Measurements from ENCODE around the gene RNF4. TPM values are rescaled to one million over a fixed set of nuclear protein-coding genes. Genes with fewer than 3 reads are reported as not detected.

The RNF4 gene
- total RNA-seq, 2 experiments from 2014 or later: 106 to 113 TPM

DNA sequence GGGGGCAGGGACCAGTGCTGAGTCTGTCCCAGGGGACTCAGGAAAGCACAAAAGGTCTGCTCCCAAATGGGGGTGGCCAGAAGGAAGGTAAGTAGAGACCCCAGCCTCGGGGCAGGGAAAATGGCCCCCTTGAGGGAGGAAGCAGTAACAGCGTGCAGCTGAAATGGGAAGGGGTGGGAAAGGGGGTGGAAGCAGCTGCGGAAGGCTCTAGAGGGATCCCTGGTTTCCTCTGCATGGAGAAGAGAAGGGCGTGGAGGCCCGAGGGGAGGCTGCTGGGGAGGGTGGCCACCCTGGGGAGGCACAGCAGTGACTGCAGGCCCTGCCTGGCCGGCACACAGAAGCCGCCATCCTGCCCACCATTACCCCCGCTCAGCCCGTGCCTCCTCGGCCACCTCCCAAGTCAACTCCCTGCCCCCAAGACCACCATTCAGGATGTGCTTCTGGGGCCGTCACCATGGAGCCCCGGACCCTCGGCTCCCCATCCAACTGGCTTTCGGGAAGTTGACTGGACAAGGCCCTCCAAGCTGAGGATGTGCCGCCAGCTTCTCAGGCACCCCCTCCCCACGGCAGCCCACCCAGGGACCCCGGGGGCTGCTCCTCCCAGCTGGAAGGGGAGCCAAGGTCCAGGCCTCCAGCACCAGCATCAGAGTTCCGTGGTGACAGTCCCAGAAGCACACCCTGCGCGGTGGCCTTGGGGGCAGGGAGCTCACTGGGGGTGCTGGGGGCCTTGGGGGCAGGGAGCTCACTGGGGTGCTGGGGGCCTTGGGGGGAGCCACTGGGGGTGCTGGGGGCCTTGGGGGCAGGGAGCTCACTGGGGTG lies 26.5 kb upstream of the RNF4 start:
- DNase-seq: no peak
- ChIA-PET CTCF (interaction anchor here (1.0 to 2.5 kb wide), 18 partner anchors 10 to 222 kb away, joined by 3 to 19 read pairs (median 5); partner anchors contain the start of genes CFAP99, RNF4 and ZFYVE28), POLR2A (interaction anchor here (0.8 to 1.6 kb wide), 3 partner anchors 22 to 26 kb away, joined by 3 to 7 read pairs (median 3); partner anchors contain the start of gene RNF4)
- no peak overlapping the region for H3K4me3 Mint-ChIP-seq
- H3K9me3 Mint-ChIP-seq: no peaks in the 10 kb centered on the region
- peaks cover 5% of the 10 kb centered on the region for H3K4me1 Mint-ChIP-seq
- no peaks in the 10 kb centered on the region for H3K27me3 Mint-ChIP-seq
- H3K27ac Mint-ChIP-seq: no peak overlapping the region
- no peaks in the 10 kb centered on the region for H3K36me3 Mint-ChIP-seq (ENCODE audit: low read depth)

DNA sequence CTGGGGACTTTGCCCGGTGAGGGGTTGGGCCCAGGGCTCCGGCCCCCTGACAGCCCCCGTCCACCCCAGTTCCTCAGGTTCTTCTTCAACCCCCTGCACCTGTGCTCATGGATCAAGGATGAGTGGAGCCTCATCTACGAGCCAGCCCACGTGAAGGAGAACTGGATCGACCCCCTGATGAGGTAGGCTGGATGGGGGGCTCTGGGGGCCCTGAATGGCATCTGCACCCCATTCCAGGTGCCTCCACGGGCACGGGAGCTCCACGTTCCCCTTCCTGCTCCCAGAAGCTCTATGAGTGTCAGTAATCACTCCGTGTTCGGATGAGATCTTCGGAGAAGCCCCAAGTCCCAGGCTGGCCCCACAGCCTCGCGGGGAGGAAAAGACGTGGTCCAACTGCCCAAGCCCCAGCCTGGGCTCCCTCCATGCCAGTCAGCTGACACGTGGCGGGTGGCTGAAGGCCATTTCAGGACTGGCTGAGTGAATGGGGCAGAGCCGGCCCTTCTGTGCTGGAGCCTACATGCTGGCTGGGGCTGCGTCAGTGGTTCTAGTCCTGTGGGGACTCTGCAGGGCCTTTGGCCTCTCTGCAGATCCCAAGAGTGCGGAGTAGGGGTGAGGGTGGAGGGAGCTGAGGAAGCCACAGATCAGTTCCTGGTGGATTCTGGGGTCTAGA lies 25.7 kb upstream of the RNF4 start:
- no peak for DNase-seq
- POLR2A ChIA-PET: interaction anchor here (0.8 kb wide), 1 partner anchor 23 kb away, joined by 3 read pairs; no protein-coding TSS in a partner anchor
- CTCF ChIA-PET: interaction anchor here (1.0 to 2.3 kb wide), 4 partner anchors 22 to 223 kb away, joined by 3 to 5 read pairs (median 4); partner anchors contain the start of genes CFAP99 and ZFYVE28
- H3K36me3 Mint-ChIP-seq (ENCODE audit: low read depth): no peaks in the 10 kb centered on the region
- H3K4me1 Mint-ChIP-seq: peaks cover 5% of the 10 kb centered on the region
- H3K4me3 Mint-ChIP-seq: no peak overlapping the region
- no peaks in the 10 kb centered on the region for H3K27me3 Mint-ChIP-seq
- H3K9me3 Mint-ChIP-seq: no peaks in the 10 kb centered on the region
- no peak overlapping the region for H3K27ac Mint-ChIP-seq

DNA sequence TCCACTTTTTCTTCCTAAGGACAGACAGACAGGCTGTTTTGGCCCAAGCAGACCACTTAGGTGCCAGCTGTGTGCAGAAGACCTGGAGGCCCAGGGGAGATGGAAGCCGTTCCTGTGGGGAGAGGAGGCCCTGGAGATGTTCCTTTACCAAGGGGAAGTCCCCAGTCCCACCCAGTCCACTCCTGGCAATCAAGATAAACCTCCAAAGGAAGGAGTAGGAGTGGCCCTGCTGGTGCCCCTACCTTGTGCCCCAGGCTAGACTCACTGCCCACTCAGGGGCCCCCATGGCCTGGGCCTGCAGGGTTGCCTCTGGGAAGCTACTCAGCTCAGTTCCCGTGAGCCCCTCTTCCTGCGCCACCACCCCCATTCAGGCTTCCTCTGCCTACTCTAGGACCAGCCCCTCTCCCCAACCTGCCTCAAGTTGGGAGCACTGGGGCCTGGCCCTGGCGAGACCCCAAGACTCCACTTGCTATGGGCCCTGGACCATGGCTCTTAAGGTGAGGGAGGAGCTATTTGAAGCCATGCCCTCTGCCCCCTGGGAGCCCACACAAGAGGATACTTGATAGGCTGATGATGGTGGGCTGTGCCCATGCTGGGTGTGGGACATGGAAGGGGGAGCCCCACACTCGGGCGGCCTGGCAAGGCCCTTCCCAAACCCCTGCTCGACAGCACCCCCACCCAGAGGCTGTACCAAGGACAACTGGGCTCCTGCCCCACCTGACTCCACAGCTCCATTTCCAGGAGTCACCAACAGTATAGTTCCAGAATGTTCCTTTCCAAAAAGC lies 24.8 kb upstream of the RNF4 start:
- H3K9me3 Mint-ChIP-seq: no peaks in the 10 kb centered on the region
- H3K4me3 Mint-ChIP-seq: no peak overlapping the region
- CTCF ChIA-PET: interaction anchor here (0.5 to 2.3 kb wide), 4 partner anchors 23 to 224 kb away, joined by 3 to 5 read pairs (median 4); no protein-coding TSS in a partner anchor
- peaks cover 5% of the 10 kb centered on the region for H3K4me1 Mint-ChIP-seq
- DNase-seq: no peak
- H3K36me3 Mint-ChIP-seq (ENCODE audit: low read depth): no peaks in the 10 kb centered on the region
- no peaks in the 10 kb centered on the region for H3K27me3 Mint-ChIP-seq
- POLR2A ChIA-PET: interaction anchor here (1.0 to 1.5 kb wide), 3 partner anchors 24 to 436 kb away, joined by 3 to 5 read pairs (median 3); partner anchors contain the start of genes NELFA and RNF4
- H3K27ac Mint-ChIP-seq: no peak overlapping the region

DNA sequence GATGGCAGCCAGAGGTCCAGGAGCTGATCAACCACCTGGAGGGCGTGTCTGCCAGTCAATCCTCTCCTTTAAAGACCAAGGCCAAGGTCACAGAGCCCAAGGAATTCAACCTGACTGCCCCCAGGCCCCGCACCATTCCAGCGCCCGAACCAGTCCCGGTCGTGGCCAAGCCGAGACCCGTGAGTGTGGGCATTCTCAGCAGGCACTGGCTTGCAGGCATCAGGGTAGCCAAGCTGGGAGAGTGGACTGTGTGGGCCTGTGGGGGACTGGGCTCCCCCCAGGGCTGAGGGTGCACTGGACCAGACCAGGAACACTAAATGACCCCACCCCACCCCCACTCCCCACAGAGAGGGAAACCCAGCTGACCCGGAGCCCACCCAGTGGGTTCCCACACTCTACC lies 23.8 kb upstream of the RNF4 start:
- H3K4me1 Mint-ChIP-seq: peaks cover 5% of the 10 kb centered on the region
- H3K36me3 Mint-ChIP-seq (ENCODE audit: low read depth): no peaks in the 10 kb centered on the region
- no peak overlapping the region for H3K27ac Mint-ChIP-seq
- no peaks in the 10 kb centered on the region for H3K27me3 Mint-ChIP-seq
- DNase-seq: no peak
- POLR2A ChIA-PET: interaction anchor here (1.5 kb wide), 1 partner anchor 437 kb away, joined by 3 read pairs; the partner anchor contains the start of gene NELFA
- H3K9me3 Mint-ChIP-seq: no peaks in the 10 kb centered on the region
- CTCF ChIA-PET: interaction anchor here (0.7 kb wide), 1 partner anchor 225 kb away, joined by 3 read pairs; no protein-coding TSS in a partner anchor
- H3K4me3 Mint-ChIP-seq: no peak overlapping the region

DNA sequence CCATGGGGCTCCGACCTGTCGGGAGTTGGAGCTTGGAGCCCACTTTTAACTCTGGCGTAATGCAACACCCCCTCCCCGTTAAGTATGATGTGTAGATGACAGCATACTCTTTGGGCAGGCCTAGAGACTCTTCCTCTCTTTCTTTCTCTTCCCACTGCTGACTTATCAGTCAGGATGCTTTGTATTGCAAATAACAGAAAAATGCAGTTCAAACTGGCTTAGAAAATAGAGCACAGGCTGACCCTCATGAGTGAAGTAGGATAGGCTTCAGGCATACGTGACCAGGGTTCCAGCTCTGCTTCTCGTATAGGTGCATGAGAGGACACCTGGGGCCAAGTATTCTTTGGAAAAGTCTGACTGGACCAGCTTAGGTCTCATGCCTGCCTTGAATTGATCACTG lies 23.3 kb upstream of the RNF4 start:
- no peaks in the 10 kb centered on the region for H3K36me3 Mint-ChIP-seq (ENCODE audit: low read depth)
- no peak overlapping the region for H3K4me3 Mint-ChIP-seq
- POLR2A ChIA-PET: no interaction called here
- peaks cover 5% of the 10 kb centered on the region for H3K4me1 Mint-ChIP-seq
- CTCF ChIA-PET: interaction anchor here (0.7 kb wide), 1 partner anchor 226 kb away, joined by 3 read pairs; no protein-coding TSS in a partner anchor
- H3K9me3 Mint-ChIP-seq: no peaks in the 10 kb centered on the region
- no peak overlapping the region for H3K27ac Mint-ChIP-seq
- H3K27me3 Mint-ChIP-seq: no peaks in the 10 kb centered on the region
- no peak for DNase-seq

DNA sequence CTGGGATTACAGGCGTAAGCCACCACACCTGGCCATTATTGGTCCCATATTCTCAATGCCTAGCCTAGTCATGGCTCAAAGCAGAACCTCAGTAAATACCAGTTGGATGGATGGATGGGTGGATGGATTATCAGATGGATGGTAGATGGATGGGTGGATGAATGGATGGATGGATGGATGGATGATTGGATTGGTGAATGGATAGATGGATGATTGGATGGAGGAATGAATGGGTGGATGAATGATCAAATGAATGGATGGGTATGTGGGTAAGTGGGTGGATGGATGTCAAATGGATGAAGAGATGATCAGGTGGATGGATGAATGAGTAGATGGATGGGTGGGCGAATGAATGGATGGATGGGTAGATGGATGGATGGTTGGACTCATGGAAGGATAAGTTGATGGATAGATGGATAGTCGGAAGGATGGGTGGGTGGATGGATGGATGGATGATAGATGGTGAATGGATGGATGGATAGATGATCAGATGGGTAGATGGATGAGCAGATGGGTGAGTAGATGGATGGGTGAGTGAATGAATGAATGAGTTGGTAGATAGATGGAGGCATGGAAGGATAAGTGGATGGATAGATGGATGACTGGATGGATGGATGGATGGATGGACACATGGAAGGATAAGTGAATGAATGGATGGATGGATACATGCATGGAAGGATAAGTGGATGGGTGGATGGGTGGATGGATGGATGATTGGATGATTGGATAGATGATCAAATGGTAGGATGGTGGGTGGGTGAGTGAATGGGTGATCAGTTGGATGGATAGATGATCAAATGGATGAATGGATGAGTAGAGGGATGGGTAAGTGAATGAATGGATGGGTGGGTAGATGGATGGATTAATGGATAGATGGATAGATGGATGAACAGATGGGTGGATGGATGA lies 22.0 kb upstream of the RNF4 start:
- Mint-ChIP-seq H3K4me1 (no peaks in the 10 kb centered on the region), H3K9me3 (no peaks in the 10 kb centered on the region), H3K4me3 (no peak overlapping the region), H3K36me3 (ENCODE audit: low read depth) (no peaks in the 10 kb centered on the region), H3K27me3 (peaks cover 2% of the 10 kb centered on the region), H3K27ac (no peak overlapping the region)
- ChIA-PET POLR2A (no interaction called here), CTCF (no interaction called here)
- DNase-seq: no peak

DNA sequence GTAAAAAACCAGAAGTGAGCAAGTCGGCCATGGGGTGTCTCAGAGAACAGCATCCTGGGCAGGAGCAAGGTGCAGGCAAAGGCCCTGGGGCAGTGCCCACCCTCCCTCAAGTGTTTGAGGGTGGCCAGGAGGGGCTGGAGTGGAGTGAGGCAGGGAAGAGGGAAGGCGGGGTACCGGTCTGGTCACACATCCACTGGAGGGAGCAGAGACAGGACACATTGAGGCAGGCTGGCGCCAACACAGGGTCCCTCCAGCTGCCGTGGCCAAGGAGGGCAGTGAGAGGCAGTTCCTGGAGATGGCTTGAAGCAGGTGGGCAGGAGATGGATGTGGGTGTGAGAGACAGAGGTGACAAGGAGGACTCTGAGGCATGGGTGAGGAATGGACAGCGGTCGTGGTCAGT lies 20.3 kb upstream of the RNF4 start:
- POLR2A ChIA-PET: interaction anchor here (1.4 kb wide), 1 partner anchor 228 kb away, joined by 3 read pairs; no protein-coding TSS in a partner anchor
- H3K27ac Mint-ChIP-seq: no peak overlapping the region
- H3K36me3 Mint-ChIP-seq (ENCODE audit: low read depth): no peaks in the 10 kb centered on the region
- peaks cover 2% of the 10 kb centered on the region for H3K27me3 Mint-ChIP-seq
- no peaks in the 10 kb centered on the region for H3K9me3 Mint-ChIP-seq
- no peaks in the 10 kb centered on the region for H3K4me1 Mint-ChIP-seq
- no peak overlapping the region for H3K4me3 Mint-ChIP-seq
- no peak for DNase-seq
- CTCF ChIA-PET: no interaction called here

DNA sequence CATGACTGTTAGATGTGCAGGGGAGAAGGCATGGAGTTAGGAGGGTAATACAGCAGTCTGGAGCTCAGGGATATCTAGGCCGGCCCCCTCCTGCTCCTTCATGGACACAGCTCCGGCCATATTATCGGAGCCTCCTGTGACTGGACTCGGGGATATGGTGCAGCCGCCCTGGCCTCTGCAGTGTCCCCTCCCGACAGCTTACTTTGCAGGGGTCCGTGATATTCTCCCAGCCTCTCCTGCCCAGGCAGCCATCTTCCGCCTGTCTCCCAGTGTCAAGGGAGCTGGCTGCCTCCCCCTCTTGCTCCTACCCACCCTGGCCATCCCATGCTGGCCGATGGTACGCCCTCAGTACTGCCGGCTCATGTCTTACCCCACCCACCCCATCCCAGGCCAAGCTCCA lies 19.9 kb upstream of the RNF4 start:
- Mint-ChIP-seq H3K4me3 (no peak overlapping the region), H3K27ac (no peak overlapping the region), H3K36me3 (ENCODE audit: low read depth) (no peaks in the 10 kb centered on the region), H3K9me3 (no peaks in the 10 kb centered on the region), H3K4me1 (no peaks in the 10 kb centered on the region), H3K27me3 (peaks cover 2% of the 10 kb centered on the region)
- ChIA-PET POLR2A (interaction anchor here (1.4 kb wide), 1 partner anchor 229 kb away, joined by 3 read pairs; no protein-coding TSS in a partner anchor), CTCF (no interaction called here)
- no peak for DNase-seq

DNA sequence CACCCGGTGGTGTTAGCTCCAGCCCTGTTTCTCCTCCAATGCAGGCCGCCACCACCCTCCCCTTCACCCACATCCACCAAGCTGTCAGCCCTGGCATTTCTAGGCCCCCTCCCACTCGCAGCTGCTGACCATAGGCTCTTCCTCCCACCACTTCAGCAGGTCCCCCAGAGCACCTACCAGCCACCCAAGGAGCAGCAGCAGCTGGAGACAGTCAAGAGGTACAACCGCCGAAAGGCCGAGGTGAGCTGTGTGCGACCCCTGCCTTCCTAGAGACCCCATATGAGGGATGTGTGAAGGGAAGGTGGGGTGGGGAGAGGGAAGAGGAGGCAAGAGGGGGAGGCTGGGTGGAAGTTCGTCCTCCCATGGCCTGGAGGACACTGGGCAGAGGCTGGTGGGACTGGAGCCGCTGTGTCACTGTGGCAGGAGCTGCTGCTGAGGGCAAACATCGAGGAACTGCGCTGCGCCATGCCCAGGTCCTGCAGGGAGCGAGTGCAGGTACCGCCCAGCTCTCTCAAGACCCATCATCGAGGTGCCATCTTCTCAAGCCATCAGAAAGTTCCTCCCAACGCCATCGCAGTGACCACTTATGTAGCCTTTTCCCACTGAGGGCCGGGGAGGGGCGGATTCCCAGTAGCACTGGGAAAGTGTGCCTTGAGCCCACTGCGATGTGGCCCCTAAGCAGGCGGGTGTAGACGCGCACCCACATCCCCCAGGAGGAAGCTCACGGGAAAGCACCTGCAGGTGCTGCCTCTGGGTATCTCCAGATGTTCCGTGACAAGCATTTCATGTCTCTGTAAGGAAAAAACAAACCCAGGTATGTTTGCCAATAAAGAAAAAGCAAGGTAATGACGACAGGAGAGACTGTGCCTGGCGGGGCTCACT lies 19.2 kb upstream of the RNF4 start:
- Mint-ChIP-seq H3K27ac (no peak overlapping the region), H3K4me3 (no peak overlapping the region), H3K27me3 (peaks cover 2% of the 10 kb centered on the region), H3K4me1 (no peaks in the 10 kb centered on the region), H3K9me3 (no peaks in the 10 kb centered on the region), H3K36me3 (ENCODE audit: low read depth) (no peaks in the 10 kb centered on the region)
- DNase-seq: no peak
- CTCF ChIA-PET: no interaction called here
- POLR2A ChIA-PET: interaction anchor here (0.8 to 1.4 kb wide), 2 partner anchors 223 to 229 kb away, joined by 3 read pairs; no protein-coding TSS in a partner anchor

DNA sequence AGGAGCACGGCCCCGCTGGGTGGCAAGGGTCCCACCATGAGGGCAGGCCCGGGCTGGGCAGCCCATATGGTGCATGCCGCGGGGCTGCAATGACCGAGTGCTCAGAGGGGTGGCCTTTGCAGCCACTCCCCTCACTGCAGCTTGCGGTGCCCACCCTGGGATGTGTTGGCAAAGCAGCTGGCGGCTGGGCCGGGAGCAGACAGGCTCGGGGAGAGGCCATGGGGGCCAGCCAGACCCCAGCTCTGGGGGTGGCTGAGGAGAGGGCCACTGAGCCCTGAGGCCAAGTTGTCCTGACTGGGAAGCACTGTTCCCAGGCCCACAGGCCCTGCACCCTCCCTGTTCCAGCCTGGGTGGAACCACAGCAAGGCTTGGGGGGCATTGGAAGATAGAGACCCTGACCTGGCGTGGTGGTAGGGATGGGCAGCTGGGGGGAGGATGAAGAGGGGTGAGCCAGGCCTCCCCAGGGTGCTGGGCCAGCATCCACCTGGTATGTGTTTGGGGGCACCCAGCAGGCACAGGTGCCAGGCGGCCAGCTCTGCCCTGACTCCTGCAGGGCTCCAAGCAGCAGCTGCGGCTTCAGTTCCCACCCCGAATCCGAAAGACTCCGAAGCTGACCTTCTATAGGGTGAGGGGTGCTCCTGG lies 18.4 kb upstream of the RNF4 start:
- peaks cover 2% of the 10 kb centered on the region for H3K27me3 Mint-ChIP-seq
- DNase-seq: no peak
- no peak overlapping the region for H3K27ac Mint-ChIP-seq
- H3K9me3 Mint-ChIP-seq: no peaks in the 10 kb centered on the region
- H3K4me3 Mint-ChIP-seq: no peak overlapping the region
- no peaks in the 10 kb centered on the region for H3K36me3 Mint-ChIP-seq (ENCODE audit: low read depth)
- no peaks in the 10 kb centered on the region for H3K4me1 Mint-ChIP-seq
- CTCF ChIA-PET: no interaction called here
- POLR2A ChIA-PET: interaction anchor here (0.8 kb wide), 1 partner anchor 222 kb away, joined by 3 read pairs; no protein-coding TSS in a partner anchor

DNA sequence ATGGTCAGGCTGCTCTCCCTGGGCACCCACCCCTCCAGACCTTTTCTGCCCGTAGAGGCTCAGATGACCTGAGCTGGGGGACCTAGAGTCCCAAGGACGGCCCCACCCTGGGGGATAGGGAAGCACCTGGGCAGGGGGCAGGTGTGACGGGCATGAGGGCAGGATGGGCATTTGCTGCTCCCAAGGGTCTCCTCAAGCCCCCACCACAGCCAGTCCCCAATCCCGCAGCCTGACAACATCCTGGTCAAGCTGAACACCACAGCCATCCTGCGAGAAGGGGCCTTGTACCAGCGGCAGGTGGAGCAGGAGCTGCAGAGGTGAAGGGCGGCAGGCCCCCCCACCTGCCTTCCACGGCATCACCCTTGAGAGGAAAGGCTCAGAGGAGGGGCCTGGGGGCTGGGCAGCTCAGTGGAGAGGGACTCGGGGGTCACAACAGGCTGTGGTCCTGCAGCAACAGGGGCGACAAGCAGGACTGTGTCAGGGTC lies 17.8 kb upstream of the RNF4 start:
- peaks cover 2% of the 10 kb centered on the region for H3K27me3 Mint-ChIP-seq
- H3K4me3 Mint-ChIP-seq: no peak overlapping the region
- no peak for DNase-seq
- H3K27ac Mint-ChIP-seq: no peak overlapping the region
- H3K9me3 Mint-ChIP-seq: no peaks in the 10 kb centered on the region
- no peaks in the 10 kb centered on the region for H3K36me3 Mint-ChIP-seq (ENCODE audit: low read depth)
- ChIA-PET CTCF (no interaction called here), POLR2A (interaction anchor here (0.8 kb wide), 1 partner anchor 222 kb away, joined by 3 read pairs; no protein-coding TSS in a partner anchor)
- no peaks in the 10 kb centered on the region for H3K4me1 Mint-ChIP-seq

All from activated CD4-positive, alpha-beta memory T cell treated with anti-CD3 and anti-CD28 coated beads, Interleukin-2, amount 10 ng/mL, durations not matched to agents 7 days and 5 days (primary cell).